T-helper 22 cell (primary cell): ENCODE measurements around the gene HIF3A.

Experiments
- DNase-seq: peaks from one replicate; pipeline ENCODE4 v3.0.0-alpha.2; 2020; ENCODE audit warnings: low read depth

HIF3A gene

DNA sequence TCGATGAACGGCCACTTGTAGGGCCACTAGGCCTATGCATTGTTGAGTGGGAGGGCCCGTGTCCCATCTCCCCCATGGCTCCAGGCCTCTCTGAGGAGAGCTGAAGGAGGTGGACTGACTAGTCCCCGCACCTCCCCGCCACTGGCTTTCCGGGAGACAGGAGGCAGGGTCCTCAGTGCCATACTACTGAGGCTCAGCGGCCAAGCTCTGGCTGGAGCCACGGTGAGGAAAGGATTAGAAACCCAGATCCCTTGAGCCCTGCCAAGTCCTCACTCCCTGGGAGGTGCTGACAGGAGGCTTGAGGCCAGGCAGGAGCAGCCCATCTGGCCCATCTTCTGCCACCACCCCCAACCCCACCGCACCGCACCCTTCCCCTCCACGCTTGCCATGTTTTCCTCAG, 87.6 kb downstream of the HIF3A start:
- DNase-seq: no peak

DNA sequence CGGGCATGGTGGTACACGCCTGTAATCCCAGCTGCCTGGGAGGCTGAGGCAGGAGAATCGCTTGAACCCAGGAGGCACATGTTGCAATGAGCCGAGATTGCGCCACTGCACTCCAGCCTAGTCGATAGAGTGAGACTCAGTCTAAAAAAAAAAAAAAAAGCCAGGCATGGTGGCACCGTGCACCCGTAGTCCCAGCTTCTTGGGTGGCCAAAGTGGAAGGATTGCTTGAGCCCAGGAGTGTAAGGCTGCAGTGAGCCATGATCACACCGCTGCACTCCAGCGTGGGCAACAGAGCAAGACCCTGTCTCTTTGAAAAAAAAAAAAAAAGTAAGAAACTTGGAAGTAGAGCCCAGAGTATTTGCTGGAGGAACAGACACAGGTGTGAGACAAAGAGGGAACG, 88.8 kb downstream of the HIF3A start:
- DNase-seq: no peak

DNA sequence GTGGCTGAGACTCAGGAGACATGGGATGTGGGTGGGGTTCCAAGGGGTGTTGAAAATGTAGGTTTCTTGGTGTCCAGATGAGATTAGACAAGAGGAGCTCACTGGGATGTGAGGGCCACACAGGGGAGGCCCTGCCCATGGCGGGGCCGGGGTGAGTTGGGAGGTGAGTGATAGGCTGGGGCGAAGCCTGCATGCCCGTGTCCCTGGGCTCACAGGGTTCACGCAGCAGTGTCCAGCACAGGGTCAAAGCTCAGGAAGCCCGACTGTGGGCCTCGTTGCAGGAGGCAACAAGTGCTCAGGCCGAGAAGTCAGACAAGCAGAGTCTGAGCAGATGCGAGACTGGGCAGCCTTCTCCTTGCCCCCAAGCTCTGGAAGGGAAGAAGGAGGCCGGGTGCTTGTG, 89.3 kb downstream of the HIF3A start:
- DNase-seq: no peak

DNA sequence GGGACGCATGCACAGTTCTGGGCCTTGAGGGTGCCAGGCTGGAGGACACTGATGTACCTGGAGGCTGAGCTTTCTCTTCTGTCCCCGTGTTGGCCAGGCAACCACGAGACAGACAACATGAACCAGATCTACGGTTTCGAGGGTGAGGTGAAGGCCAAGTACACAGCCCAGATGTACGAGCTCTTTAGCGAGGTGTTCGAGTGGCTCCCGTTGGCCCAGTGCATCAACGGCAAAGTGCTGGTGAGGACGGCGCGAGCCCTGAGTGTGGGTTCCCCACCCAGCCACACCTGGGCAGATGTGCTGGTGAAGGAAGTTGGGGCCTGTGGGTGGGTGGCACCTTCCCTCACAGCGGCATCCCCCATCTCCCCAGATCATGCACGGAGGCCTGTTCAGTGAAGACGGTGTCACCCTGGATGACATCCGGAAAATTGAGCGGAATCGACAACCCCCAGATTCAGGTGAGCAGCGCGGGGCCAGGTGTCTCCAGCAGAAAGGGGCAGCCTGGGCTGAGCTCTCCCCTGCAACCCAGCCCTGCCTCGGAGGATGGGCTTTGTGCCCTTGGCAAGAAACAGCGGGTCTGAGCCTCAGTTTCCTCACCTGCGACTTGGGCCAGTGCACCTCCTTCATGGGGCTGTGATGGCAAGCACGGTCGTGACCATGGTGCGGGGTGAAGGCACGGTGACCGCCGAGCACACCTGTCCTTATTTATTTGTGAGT, 90.3 kb downstream of the HIF3A start:
- no peak for DNase-seq

DNA sequence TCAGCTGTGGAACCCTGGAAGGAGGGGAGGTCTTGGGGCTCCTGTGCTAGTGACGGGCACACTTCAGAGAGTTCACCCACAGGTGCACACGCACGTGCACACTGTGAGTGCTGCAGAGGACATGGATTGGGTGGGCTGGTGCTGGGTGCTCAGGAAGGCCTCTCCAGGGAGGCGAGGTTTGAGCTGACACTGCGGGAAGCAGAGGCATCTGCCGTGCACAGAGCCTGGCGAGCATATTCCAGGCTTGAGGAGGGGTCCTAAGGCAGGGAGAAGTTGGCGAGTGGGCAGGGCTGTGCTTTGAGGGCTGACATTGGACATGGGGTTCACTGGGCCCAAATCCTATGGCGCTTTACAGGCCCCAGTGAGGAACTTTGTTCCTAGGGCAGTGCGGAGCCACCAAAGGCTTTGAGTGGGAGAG, 90.9 kb downstream of the HIF3A start:
- DNase-seq: no peak

DNA sequence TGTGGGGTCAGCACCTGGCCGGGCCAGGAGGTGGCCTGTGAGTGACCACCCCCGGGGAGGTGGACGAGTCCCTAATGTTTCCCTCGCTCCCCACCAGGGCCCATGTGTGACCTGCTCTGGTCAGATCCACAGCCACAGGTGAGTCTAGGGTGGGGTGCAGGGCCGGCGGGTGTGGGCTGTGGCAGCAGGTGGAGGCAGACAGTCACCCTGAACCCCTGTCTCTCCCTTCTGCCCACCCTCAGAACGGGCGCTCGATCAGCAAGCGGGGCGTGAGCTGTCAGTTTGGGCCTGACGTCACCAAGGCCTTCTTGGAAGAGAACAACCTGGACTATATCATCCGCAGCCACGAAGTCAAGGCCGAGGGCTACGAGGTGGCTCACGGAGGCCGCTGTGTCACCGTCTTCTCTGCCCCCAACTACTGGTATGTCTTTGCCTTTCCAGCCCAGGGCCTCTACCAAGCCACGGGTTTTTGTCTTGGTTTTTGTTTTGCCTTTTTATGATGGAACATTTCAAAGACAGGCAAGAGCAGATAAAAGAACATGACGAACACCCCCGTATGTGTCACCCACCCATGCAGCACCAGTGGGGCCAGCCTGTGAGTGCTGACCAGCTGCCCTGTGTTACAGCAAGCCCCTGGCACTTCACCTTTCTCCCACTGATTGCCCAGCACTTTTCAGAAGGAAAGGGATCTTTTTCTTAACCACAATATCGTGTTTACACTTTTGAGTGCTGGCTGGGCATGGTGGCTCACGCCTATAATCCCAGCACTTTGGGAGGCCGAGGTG, 91.7 kb downstream of the HIF3A start:
- DNase-seq: no peak

DNA sequence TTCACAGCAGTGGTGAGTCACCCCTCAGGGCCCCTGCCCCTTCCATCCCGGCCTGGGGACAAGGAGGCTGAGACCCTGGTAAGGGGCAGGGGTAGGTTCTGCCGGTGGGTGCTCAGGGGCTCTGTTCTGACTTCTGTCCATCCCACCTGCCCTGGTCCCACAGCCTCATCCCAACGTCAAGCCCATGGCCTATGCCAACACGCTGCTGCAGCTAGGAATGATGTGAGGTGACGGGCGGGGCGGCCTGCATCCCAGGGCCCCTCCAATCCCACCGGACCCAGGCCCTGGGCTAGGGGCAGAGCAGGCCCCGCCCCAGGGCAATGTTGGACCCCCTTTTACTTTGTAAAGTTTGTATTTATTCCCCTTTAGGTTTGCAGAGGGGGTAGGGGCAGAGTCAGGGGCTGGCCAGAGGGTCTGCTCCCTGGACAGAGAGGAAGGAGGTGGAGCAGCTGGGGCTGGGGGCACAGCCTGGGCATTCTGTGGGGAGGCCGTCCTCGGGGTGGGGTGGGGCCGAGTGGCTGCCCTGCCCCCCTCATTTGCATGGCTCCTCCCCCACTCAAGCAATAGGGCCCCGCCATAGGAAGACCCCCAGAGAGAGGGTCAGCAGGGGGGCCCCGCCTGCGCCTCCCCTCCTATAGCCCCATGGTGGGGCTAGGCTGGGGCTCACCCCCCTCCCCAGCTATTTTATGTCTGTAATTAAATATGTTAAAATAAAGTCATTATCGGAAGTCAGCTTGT, 93.4 kb downstream of the HIF3A start:
- DNase-seq: no peak

DNA sequence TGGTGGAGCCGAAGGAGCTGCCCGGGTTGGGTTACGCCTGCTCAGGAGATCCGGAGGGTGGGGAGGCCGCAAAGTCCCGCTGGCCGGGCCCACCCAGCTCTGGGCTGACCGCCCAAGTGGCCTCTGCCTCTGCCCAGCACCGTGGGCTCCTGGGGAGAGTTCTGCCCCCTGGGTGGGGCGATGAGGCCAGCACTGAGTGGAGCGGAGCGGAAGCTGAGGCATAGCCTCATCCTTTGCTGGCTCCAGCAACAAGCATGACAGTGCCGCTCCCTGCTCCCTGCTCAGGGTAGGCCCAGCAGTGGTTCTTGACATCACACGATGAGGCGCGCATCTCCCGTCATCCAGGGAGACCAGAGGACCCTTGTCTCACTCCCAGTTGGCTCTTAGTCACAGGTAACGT, 94.0 kb downstream of the HIF3A start:
- no peak for DNase-seq

DNA sequence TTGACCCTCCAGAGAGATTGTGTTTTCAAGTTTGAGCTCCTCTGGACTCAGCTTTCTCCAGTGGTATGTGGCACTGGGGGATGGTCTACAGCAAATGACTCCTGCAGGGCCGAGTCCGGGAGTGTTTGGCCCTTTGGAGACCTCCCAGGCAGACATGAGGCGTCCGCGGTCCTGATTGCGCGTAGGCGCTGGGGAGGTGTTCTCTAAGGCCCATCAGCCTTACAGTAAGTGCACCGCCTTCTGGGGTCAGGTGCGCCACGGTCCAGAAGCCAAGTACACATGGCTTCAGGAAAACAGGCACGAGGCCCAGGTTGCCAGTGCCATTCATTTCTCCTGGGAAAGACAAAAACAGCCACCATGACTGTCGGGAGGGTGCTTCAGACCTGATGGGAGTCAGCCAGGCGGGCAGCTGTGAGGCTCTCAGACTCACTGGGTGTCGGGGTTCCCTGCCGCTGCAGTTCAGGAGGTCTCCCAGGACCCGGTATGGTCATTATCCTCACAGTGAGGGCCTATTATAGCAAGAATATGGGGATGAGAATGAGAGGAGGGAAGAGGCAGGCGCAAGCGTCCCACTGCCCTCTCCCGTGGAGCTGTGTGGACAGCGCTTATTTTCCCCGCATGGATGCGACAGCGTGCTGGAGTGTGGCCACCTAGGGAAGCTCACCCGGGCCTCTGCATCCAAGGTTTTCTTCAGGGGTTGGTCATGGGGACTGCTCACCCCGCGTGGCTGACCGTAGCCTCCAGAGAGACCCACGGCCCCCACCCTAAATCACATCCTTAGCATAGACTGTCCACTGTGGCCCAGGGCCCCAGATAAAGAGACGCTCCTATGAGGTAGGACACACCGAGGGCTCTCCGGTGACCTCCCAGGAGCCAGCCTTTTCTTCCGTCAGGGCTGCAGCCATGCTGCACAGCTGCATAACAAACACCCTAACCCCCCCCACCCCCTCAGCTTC, 94.7 kb downstream of the HIF3A start:
- DNase-seq: no peak

DNA sequence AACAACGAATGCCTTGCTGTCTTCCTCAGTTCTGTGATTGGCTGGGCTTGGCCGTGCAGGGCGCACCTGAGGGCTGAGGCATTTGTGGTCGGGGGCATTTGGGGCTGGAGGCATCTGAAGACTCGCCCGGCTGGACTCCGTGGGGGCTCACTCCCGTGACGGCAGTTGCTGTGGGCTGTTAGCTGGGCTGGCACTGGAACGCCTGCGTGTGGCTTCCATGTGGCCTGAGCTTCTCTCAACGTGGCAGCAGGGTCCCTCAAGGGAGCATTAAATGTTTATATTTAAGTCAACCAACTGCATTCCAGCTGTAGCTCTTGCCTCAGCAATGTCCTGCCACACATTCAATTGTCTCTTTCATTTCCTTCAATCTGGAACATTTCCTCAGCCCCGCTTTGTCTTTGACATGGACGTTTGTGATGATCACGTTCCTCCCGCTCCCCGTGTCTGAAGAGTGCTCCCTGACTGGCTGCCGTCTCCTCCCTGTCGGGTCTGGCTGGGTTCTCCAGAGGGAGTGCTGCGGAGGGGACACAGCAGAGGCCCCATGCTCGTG, 95.5 kb downstream of the HIF3A start:
- no peak for DNase-seq

DNA sequence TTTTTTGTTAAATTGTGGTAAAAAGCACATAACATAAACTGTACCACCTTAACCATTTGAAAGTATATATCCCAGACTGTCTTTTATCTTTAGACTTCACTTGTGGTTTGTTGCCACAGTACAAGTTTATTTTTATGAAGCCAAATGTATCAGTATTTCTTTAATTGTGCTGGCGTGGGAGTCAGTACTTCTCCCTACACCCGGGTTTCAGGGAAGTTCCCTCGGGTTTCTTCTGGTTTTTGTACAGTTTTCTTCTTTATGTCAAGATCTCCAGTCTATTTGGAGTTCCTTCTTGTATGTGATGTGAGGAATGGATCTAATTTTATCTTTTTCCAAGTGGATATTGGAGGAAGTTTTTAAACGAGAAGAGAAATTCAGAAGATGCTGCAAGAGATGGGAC, 96.0 kb downstream of the HIF3A start:
- no peak for DNase-seq
